ENCODE data around the gene PPARGC1A.

Gene PPARGC1A, protein sequence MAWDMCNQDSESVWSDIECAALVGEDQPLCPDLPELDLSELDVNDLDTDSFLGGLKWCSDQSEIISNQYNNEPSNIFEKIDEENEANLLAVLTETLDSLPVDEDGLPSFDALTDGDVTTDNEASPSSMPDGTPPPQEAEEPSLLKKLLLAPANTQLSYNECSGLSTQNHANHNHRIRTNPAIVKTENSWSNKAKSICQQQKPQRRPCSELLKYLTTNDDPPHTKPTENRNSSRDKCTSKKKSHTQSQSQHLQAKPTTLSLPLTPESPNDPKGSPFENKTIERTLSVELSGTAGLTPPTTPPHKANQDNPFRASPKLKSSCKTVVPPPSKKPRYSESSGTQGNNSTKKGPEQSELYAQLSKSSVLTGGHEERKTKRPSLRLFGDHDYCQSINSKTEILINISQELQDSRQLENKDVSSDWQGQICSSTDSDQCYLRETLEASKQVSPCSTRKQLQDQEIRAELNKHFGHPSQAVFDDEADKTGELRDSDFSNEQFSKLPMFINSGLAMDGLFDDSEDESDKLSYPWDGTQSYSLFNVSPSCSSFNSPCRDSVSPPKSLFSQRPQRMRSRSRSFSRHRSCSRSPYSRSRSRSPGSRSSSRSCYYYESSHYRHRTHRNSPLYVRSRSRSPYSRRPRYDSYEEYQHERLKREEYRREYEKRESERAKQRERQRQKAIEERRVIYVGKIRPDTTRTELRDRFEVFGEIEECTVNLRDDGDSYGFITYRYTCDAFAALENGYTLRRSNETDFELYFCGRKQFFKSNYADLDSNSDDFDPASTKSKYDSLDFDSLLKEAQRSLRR

DNA sequence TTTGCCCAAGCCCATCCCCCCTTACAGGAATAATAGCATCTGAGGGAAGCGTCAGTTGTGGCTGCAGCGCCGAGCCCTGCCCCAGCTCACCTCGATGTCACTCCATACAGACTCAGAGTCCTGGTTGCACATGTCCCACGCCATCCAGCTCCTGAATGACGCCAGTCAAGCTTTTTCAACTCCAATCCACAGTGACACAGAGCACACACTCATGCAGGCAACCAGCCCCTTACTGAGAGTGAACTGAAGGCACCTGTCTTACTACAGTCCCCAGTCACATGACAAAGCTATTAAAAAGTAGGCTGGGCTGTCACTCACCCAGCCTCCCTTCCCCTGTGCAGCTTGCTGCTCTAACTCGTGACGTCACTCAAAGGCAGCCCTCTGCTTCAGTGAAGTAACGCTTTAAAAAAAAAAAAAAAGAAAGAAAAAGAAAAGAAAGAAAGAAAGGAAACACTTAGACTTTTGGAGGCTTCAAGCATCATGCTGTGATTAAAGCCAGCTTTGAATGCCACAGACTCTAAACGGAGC is at the start of gene PPARGC1A:
PPARGC1A (minus strand) TSS at position 234 of the 528 bp plus-strand sequence; CDS start at position 144, 90 bp downstream.
- DNase-seq (ENCODE audit: low spot score): no peak

- DNase-seq (ENCODE audit: low spot score): no peak
Measured at GRCh38 chr4:23938796-23939195, 48.9 kb upstream of the PPARGC1A start.

GRCh38 chr4:23937173-23937572 is 47.3 kb upstream of the PPARGC1A start:
- DNase-seq (ENCODE audit: low spot score): no peak

- DNase-seq (ENCODE audit: low spot score): no peak
Measured at GRCh38 chr4:23934915-23935314, 45.1 kb upstream of the PPARGC1A start.

GRCh38 chr4:23934223-23934622 is 44.4 kb upstream of the PPARGC1A start:
- no peak for DNase-seq (ENCODE audit: low spot score)

GRCh38 chr4:23932901-23933308 is 43.1 kb upstream of the PPARGC1A start:
- no peak for DNase-seq (ENCODE audit: low spot score)

DNA sequence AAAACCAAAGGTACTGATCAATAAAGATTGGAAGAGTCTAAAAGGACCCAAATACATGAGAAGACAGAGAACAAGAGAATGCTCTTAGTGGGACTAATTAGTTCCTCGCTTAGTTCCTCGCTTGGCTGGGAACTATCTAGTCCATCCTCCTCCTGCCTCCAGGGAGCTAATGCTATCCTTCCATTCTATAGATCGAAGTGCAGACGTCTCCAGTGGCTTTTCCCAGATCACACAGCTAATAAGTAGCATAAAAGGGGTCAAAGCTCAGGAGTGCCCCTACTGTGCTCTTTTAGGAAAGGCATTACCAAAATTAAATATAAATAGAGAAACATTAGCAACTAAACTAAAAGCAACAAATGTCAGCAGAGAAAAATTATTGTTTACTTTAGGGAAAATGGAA is 42.3 kb upstream of the PPARGC1A start:
- DNase-seq (ENCODE audit: low spot score): no peak

GRCh38 chr4:23931489-23931830 is 41.6 kb upstream of the PPARGC1A start:
- DNase-seq (ENCODE audit: low spot score): no peak

GRCh38 chr4:23930750-23931488 is 41.1 kb upstream of the PPARGC1A start:
- DNase-seq (ENCODE audit: low spot score): no peak

DNA sequence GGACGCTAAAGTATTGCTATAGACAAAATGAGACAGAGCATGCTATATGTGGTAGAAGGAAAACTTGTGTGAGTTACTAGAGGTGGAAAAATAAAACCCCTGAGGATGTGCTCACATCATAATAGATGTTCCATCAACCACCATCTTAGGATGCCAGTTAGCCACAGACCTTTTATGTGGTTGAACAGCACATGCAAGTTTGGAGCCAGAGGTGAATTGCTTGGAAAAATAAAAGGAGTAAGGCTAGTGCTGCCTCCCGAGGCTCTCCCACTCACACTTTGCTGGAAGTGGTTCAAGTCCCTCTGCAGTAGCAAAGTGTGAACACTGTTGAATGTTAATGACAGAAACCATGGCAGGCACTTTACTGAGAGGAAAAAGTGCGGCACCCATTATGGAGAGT is 39.4 kb upstream of the PPARGC1A start:
- no peak for DNase-seq (ENCODE audit: low spot score)

DNA sequence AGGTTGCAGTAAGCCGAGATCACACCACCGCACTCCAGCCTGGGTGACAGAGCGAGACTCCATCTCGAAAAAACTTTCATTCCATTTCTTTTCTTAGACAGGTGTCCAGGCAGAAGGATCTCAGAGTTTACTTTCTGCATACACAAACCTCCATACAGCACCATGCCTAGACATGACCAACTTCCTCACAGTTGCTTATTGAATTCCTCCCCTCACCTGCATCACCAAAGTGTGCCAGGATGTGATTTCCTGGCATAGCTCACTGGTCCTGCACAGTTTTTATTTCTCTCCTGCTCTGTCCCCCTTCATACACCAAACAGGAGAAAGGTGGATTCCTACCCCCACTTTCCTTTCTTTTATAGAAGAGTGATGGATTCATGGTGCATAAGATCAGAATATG is 34.7 kb upstream of the PPARGC1A start:
- no peak for DNase-seq (ENCODE audit: low spot score)

DNA sequence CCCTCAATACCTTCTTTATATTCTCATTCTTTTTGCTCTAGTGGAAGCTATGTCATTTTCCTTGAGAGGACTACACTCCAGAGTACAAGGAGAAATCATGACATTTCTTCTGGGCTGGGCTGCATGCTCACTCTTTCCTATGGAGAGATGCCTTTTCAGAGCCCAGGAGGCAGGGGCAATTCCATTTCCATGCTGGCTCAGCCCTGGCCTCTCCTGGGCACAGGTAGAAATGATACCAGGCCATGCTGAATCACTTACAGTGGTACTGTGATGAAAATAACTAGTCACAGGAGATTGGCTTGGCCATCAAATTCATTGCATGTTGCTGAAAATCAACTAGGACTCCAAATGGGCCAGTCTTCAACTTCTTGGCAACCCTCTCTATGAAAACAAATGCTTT is 34.0 kb upstream of the PPARGC1A start:
- DNase-seq (ENCODE audit: low spot score): no peak

DNA sequence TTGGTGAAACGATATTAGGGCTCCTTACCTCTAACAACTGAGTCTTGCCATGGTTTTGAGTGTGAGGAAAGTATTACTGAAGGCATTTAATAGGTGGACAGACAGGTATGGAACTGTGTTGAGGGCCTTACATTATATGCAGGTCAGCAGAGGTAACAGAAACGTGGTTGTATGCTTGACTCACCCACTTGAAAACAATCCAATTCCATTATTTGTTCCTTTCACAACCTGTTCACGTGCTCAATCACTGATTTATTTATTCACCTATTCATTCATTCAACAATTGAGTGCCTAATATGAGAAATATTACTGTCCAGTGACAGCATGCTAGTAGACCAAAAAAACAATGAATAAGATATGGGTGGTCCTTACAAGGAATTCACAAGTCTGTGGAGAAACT is 33.3 kb upstream of the PPARGC1A start:
- no peak for DNase-seq (ENCODE audit: low spot score)

DNA sequence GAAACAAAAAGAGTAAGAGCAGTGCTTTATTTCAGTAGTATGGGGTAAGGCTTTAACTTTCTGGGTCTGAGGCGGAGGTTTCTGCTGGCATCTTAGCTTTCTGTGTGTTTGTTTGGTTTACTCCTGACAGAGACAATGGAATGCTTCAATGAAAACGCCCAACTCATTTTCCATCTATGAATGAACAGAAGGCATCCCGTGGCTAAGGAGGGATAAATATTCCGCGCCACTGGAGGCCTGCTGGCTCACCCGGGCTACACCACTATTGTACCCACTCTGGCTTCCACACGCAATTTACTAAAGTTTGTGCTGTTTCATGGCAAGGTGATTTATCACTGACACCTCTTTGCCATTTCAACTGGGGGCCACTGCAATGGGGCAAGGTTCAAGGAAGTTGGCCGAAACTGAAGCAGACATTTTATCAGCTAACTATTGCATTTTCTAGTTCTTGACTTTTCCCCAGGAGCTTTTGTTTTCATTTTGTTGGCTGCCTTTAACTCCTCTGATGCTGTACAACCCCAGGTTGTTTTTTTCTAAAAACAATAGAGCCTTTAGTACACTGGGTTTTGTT is 32.8 kb upstream of the PPARGC1A start:
- no peak for DNase-seq (ENCODE audit: low spot score)

DNA sequence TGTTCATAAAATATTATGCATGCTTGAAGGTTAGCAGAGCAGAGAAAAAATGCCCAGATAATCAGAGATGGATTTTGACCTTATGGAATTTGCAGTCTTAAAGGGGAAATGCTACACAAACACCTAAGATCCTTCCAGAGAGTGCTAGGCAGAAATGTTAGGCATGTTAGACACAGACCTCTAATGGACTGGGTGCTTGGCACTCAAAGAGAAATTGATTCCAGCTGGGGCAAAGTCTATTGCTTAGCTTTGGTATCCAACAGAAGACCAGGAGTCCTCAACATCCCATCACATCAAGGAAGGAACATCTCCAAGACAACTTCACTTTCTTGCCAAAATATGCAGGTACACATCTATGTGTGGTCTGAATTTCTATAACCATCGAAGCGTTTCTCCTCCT is 32.2 kb upstream of the PPARGC1A start:
- DNase-seq (ENCODE audit: low spot score): no peak

GRCh38 chr4:23921447-23921845 is 31.6 kb upstream of the PPARGC1A start:
- no peak for DNase-seq (ENCODE audit: low spot score)

DNA sequence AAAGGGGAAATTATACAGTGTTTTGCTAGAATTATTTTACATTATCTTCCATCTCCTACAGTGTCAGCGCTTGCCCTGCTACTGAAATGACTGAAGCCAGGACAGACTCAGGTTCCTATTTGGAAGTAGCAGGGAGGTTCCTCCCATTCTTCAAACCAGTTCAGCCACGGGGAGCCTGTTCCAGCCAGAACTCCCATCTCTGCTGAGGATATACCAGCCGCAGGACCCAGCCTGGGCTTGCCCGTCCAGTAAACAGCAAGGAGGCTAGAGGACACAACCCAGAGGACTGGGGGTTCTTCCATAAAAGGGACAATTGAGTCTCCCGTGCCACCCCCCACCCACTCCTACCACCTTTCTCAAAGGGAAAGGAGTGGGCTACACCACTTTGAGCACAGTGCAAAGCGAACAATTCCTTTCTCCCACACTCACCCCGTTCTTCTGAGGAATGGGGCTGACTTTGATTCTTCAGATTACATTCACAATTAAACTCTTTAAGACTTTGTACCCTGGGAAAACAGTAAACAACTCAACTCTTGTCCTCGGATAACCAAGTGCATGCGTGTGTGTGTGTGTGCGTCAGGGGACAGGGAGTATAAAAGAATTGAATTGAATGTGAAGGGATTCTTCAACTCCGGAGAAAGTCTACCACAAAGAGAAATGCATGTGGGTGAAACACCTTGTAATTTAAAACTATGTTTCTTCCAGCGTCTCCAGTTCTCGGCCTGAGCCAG is 31.0 kb upstream of the PPARGC1A start:
- no peak for DNase-seq (ENCODE audit: low spot score)

DNA sequence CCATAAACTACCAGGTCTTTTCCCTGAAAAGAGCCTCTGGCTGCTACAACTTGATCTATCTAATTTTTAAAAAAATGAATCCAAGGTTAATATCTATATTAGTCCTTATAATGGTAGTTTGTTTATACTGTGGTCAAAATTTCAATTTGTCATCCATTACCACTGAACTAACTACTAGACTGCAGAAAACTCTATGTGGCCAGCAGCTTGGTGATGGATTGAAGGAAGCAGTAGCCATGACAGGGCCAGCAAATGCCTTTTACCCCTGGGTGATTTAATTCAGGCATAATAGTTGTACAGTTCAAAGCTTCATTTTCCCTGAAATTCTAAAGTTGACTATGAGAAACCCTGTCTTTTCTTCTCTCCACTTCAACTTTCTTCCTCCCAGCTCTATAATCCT is 30.4 kb upstream of the PPARGC1A start:
- no peak for DNase-seq (ENCODE audit: low spot score)

GRCh38 chr4:23916282-23916681 is 26.4 kb upstream of the PPARGC1A start:
- DNase-seq (ENCODE audit: low spot score): no peak

- DNase-seq (ENCODE audit: low spot score): no peak
Measured at GRCh38 chr4:23915459-23916132, 25.7 kb upstream of the PPARGC1A start.

All from D341Med (cell line).